ENCODE data around the gene BEST2. TPM values are rescaled to one million over a fixed set of nuclear protein-coding genes. Genes with fewer than 3 reads are reported as not detected.

BEST2 gene
- total RNA-seq, 2 donors from 2014 or later: not detected

- TF ChIP-seq, protein P1, sequence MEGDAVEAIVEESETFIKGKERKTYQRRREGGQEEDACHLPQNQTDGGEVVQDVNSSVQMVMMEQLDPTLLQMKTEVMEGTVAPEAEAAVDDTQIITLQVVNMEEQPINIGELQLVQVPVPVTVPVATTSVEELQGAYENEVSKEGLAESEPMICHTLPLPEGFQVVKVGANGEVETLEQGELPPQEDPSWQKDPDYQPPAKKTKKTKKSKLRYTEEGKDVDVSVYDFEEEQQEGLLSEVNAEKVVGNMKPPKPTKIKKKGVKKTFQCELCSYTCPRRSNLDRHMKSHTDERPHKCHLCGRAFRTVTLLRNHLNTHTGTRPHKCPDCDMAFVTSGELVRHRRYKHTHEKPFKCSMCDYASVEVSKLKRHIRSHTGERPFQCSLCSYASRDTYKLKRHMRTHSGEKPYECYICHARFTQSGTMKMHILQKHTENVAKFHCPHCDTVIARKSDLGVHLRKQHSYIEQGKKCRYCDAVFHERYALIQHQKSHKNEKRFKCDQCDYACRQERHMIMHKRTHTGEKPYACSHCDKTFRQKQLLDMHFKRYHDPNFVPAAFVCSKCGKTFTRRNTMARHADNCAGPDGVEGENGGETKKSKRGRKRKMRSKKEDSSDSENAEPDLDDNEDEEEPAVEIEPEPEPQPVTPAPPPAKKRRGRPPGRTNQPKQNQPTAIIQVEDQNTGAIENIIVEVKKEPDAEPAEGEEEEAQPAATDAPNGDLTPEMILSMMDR (IDR thresholded peaks at IDR 0.05): no peak
- Histone ChIP-seq H3K27ac (no peak overlapping the region), H3K4me3 (no peak overlapping the region), H3K36me3 (peaks cover 22% of the 10 kb centered on the region), H3K27me3 (replicated peaks; ENCODE audit: insufficient read depth) (no peaks in the 10 kb centered on the region), H3K9me3 (no peaks in the 10 kb centered on the region), H3K4me1 (ENCODE audit: control insufficient read depth in 1 of 2, low read depth in 2 of 2) (peaks cover 0 to 17% of the 10 kb centered on the region in 2 donors)
- ATAC-seq (ENCODE audit: insufficient number of reproducible peaks, low FRiP score, low read depth) (no peak), DNase-seq (ENCODE audit: low spot score) (no peak)
These were observed 16.1 kb downstream of the BEST2 start for GRCh38 chr19:12767666-12768065.

- ATAC-seq (ENCODE audit: insufficient number of reproducible peaks, low FRiP score, low read depth) (no peak), DNase-seq (ENCODE audit: low spot score) (no peak)
- peaks cover 4 to 37% of the 10 kb centered on the region in 2 donors for H3K4me1 ChIP-seq (ENCODE audit: control insufficient read depth in 1 of 2, low read depth in 2 of 2)
- H3K9me3 ChIP-seq: no peaks in the 10 kb centered on the region
- no peaks in the 10 kb centered on the region for H3K27me3 ChIP-seq (replicated peaks; ENCODE audit: insufficient read depth)
- peaks cover 12% of the 10 kb centered on the region for H3K36me3 ChIP-seq
- no peak overlapping the region for H3K27ac ChIP-seq
- H3K4me3 ChIP-seq: no peak overlapping the region
- TF ChIP-seq, protein P1 (IDR thresholded peaks at IDR 0.05): no peak
These were observed 18.1 kb downstream of the BEST2 start for GRCh38 chr19:12769689-12770088.

GRCh38 chr19:12770922-12771321 is 19.3 kb downstream of the BEST2 start:
- ATAC-seq (ENCODE audit: insufficient number of reproducible peaks, low FRiP score, low read depth): no peak
- Histone ChIP-seq H3K27me3 (replicated peaks; ENCODE audit: insufficient read depth) (no peaks in the 10 kb centered on the region), H3K9me3 (no peaks in the 10 kb centered on the region), H3K36me3 (peaks cover 10% of the 10 kb centered on the region), H3K4me1 (ENCODE audit: control insufficient read depth in 1 of 2, low read depth in 2 of 2) (peaks cover 4 to 42% of the 10 kb centered on the region in 2 donors), H3K4me3 (no peak overlapping the region), H3K27ac (no peak overlapping the region)
- TF ChIP-seq, protein P1 (IDR thresholded peaks at IDR 0.05): no peak
- no peak for DNase-seq (ENCODE audit: low spot score)

- Histone ChIP-seq H3K4me3 (no peak overlapping the region), H3K27me3 (replicated peaks; ENCODE audit: insufficient read depth) (no peaks in the 10 kb centered on the region), H3K4me1 (ENCODE audit: control insufficient read depth in 1 of 2, low read depth in 2 of 2) (peaks cover 5 to 45% of the 10 kb centered on the region in 2 donors), H3K9me3 (no peaks in the 10 kb centered on the region), H3K27ac (peak overlapping the region; percentile 83 to 84), H3K36me3 (peaks cover 9% of the 10 kb centered on the region)
- ATAC-seq (ENCODE audit: insufficient number of reproducible peaks, low FRiP score, low read depth) (no peak), DNase-seq (ENCODE audit: low spot score) (no peak)
- TF ChIP-seq, protein P1 (IDR thresholded peaks at IDR 0.05): no peak
These were observed 20.7 kb downstream of the BEST2 start for GRCh38 chr19:12772323-12772722.

- H3K9me3 ChIP-seq: no peaks in the 10 kb centered on the region
- DNase-seq (ENCODE audit: low spot score) (no peak), ATAC-seq (ENCODE audit: insufficient number of reproducible peaks, low FRiP score, low read depth) (no peak)
- peaks cover 7 to 56% of the 10 kb centered on the region in 2 donors for H3K4me1 ChIP-seq (ENCODE audit: control insufficient read depth in 1 of 2, low read depth in 2 of 2)
- H3K27me3 ChIP-seq (replicated peaks; ENCODE audit: insufficient read depth): no peaks in the 10 kb centered on the region
- H3K27ac ChIP-seq: peak overlapping the region; percentile 83 to 84
- H3K36me3 ChIP-seq: peaks cover 3% of the 10 kb centered on the region
- TF ChIP-seq, protein P1 (IDR thresholded peaks at IDR 0.05): peak; percentile 31
- H3K4me3 ChIP-seq: no peak overlapping the region
These were observed 22.0 kb downstream of the BEST2 start for GRCh38 chr19:12773571-12773970.
